PC-9 (cell line): ENCODE measurements around the gene GOLGA1. TPM values are rescaled to one million over a fixed set of nuclear protein-coding genes. Genes with fewer than 3 reads are reported as not detected.

ENCODE experiments used
- BruUV-seq: library from RNA; stranded (reverse); fragments of 400-500 nt; replicated peaks from 2 replicates; lab custom pipeline; 2021; lab: Mats Ljungman, UMichigan
- CTCF ChIA-PET: fragments of 300-600 bp; sonication (Branson Sonifier 250); formaldehyde crosslinking; loops from one replicate; lab custom pipeline; 2022; ENCODE audit warnings: antibody characterized with exemption; lab: Charles Lee
- POLR2A ChIA-PET: fragments of 300-600 bp; sonication (Branson Sonifier 250); formaldehyde crosslinking; loops from one replicate; lab custom pipeline; 2022; ENCODE audit warnings: antibody characterized with exemption; ENCODE audit not compliant: unreplicated experiment; lab: Charles Lee
- DNase-seq, 2 experiments: peaks; one replicate each; pipeline versions ENCODE4 v3.0.0 to v3.0.0-alpha.2; 2015 to 2022; ENCODE audit warnings: mixed read lengths in 1 of 2
- H2AFZ ChIP-seq: fragments of 200-600 bp; sonication (generic); 2 replicates; pipeline ENCODE4 v1.8.1; 2017; ENCODE audit warnings: antibody characterized with exemption
- H3F3A ChIP-seq: fragments of 200-600 bp; sonication (generic); 2 replicates; pipeline ENCODE4 v1.8.1; 2017; ENCODE audit warnings: antibody characterized with exemption, mild to moderate bottlenecking, low read depth; ENCODE audit not compliant: insufficient read depth
- H3K27ac ChIP-seq: fragments of 200-600 bp; sonication (generic); 2 replicates; pipeline ENCODE4 v1.6.1; 2016; ENCODE audit warnings: mixed run types
- H3K27me3 ChIP-seq: fragments of 200-600 bp; sonication (generic); 2 replicates; pipeline ENCODE4 v1.6.1; 2016; ENCODE audit warnings: low read depth, mixed run types; ENCODE audit not compliant: insufficient read depth
- H3K36me3 ChIP-seq: fragments of 200-600 bp; sonication (generic); 2 replicates; pipeline ENCODE4 v1.6.1; 2016; ENCODE audit warnings: low read depth, mixed run types
- H3K4me1 ChIP-seq: fragments of 200-600 bp; sonication (generic); replicated peaks from 2 replicates; pipeline ENCODE4 v1.6.1; 2016; ENCODE audit warnings: mixed run types; ENCODE audit not compliant: insufficient read depth
- H3K4me2 ChIP-seq: fragments of 200-600 bp; sonication (generic); 2 replicates; pipeline ENCODE4 v1.6.1; 2017; ENCODE audit warnings: mixed run types
- H3K4me3 ChIP-seq: fragments of 200-600 bp; sonication (generic); 2 replicates; pipeline ENCODE4 v1.6.1; 2016; ENCODE audit warnings: mixed run types
- H3K79me2 ChIP-seq: fragments of 200-600 bp; sonication (generic); 2 replicates; pipeline ENCODE4 v1.6.1; 2017; ENCODE audit warnings: low read depth, mixed run types
- H3K9me2 ChIP-seq: fragments of 200-600 bp; sonication (generic); 2 replicates; pipeline ENCODE4 v1.8.1; 2017; ENCODE audit warnings: mild to moderate bottlenecking; ENCODE audit not compliant: insufficient read depth
- H3K9me3 ChIP-seq: fragments of 200-600 bp; sonication (generic); 2 replicates; pipeline ENCODE4 v1.8.1; 2016; ENCODE audit warnings: low read depth; ENCODE audit not compliant: insufficient read depth
- H4K20me1 ChIP-seq: fragments of 200-600 bp; sonication (generic); 2 replicates; pipeline ENCODE4 v1.8.1; 2017; ENCODE audit not compliant: insufficient read depth
- EZH2 ChIP-seq: fragments of 200-600 bp; sonication (generic); IDR thresholded peaks from 2 replicates; pipeline ENCODE4 v1.8.0; 2017; ENCODE audit warnings: antibody characterized with exemption, low read depth
- intact Hi-C: fragments of 100-400 bp; cut with micrococcal nuclease; formaldehyde crosslinking; loops from one replicate; pipeline ENCODE4 v1.10.0; 2022; ENCODE audit not compliant: unreplicated experiment
- total RNA-seq: library from RNA; stranded (reverse); gene quantifications from 2 replicates; pipeline ENCODE4 v1.2.3, GENCODE V29; 2021
- TF ChIP-seq, protein P1 (sequence below): fragments of 200-600 bp; sonication (generic); conservative IDR thresholded peaks from 2 replicates; pipeline ENCODE4 v1.6.1; 2017; ENCODE audit warnings: mixed run types, antibody characterized with exemption, mild to moderate bottlenecking, moderate library complexity

The GOLGA1 gene
- total RNA-seq, 1 experiment from 2014 or later = 23.0 TPM

DNA sequence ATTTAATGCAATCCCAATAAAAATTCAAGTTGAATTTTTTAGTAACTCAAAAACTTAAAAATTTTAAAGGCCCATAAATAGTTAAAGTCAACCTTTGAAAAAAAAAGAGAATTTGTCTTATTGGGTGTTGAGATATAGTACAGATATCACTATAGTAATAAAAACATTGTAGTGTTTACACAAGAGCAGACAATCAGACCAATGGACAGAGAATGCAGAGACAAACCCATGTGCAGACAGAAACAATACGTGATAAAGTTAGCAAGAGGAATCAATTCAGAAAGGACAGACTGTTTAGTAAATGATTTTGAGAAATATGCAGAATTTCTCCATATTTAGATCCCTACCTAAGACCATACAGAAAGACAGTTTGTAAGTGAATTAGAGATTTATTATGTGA, 33.9 kb downstream of the GOLGA1 start:
- intact Hi-C loops = no loop called here
- no peak for DNase-seq
- Histone ChIP-seq H3K4me1 (no peaks in the 10 kb centered on the region), H4K20me1 (no peaks in the 10 kb centered on the region), H3K27me3 (no peaks in the 10 kb centered on the region), H3K36me3 (no peaks in the 10 kb centered on the region), H3K9me3 (no peaks in the 10 kb centered on the region), H3K4me2 (no peak overlapping the region), H3K79me2 (no peaks in the 10 kb centered on the region), H2AFZ (no peak overlapping the region), H3K4me3 (no peak overlapping the region), H3K9me2 (no peaks in the 10 kb centered on the region), H3K27ac (no peak overlapping the region), H3F3A (0 out of 2 replicates have a peak, but pooled peaks cover 3% of the 10 kb centered on the region)
- ChIA-PET CTCF (no interaction called here), POLR2A (no interaction called here)
- TF ChIP-seq, protein P1, sequence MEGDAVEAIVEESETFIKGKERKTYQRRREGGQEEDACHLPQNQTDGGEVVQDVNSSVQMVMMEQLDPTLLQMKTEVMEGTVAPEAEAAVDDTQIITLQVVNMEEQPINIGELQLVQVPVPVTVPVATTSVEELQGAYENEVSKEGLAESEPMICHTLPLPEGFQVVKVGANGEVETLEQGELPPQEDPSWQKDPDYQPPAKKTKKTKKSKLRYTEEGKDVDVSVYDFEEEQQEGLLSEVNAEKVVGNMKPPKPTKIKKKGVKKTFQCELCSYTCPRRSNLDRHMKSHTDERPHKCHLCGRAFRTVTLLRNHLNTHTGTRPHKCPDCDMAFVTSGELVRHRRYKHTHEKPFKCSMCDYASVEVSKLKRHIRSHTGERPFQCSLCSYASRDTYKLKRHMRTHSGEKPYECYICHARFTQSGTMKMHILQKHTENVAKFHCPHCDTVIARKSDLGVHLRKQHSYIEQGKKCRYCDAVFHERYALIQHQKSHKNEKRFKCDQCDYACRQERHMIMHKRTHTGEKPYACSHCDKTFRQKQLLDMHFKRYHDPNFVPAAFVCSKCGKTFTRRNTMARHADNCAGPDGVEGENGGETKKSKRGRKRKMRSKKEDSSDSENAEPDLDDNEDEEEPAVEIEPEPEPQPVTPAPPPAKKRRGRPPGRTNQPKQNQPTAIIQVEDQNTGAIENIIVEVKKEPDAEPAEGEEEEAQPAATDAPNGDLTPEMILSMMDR = no peak
- TF ChIP-seq EZH2 = no peak
- BruUV-seq = no TSS peak

DNA sequence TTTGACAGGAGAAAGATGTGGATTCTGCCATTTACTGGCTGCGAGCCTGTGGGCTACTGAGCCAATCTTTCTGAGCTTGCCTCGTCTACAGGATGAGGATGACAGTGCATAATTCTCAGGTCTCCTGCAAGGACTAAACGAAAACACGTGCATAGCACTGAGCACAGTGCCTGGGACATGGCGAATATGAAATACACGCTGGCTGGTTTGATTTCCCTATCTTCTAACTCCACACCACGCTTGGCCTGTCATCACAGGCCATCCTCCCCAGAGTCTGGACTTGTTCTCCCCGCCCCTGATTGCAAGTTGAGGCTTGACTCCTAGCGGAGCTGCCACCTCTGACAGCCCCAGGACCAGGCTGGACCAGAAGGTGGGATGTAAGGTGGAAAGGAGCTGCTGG, 41.0 kb downstream of the GOLGA1 start:
- no peak overlapping the region for H2AFZ ChIP-seq
- no peaks in the 10 kb centered on the region for H3K9me2 ChIP-seq
- no peaks in the 10 kb centered on the region for H3K27me3 ChIP-seq
- 0 out of 2 replicates have a peak, but pooled peaks cover 5% of the 10 kb centered on the region for H3K36me3 ChIP-seq
- no peaks in the 10 kb centered on the region for H3F3A ChIP-seq
- POLR2A ChIA-PET = no interaction called here
- H3K4me3 ChIP-seq = no peak overlapping the region
- intact Hi-C loops = loop anchor here (5.0 kb wide), 1 partner anchor 242 kb away; the partner anchor contains the start of gene SCAI
- DNase-seq = no peak
- H3K9me3 ChIP-seq = no peaks in the 10 kb centered on the region
- no peak overlapping the region for H3K27ac ChIP-seq
- no peaks in the 10 kb centered on the region for H3K4me1 ChIP-seq
- TF ChIP-seq, protein P1 = no peak
- no peak for TF ChIP-seq EZH2
- no TSS peak for BruUV-seq
- CTCF ChIA-PET = no interaction called here
- no peaks in the 10 kb centered on the region for H4K20me1 ChIP-seq
- no peak overlapping the region for H3K4me2 ChIP-seq
- no peaks in the 10 kb centered on the region for H3K79me2 ChIP-seq

- BruUV-seq = no TSS peak
- POLR2A ChIA-PET = no interaction called here
Measured at GRCh38 chr9:124897570-124898460, 43.1 kb downstream of the GOLGA1 start.

More at GRCh38 chr9:124897570-124898460, 43.1 kb downstream of the GOLGA1 start:
- no peak for TF ChIP-seq EZH2
- H3F3A ChIP-seq = no peaks in the 10 kb centered on the region
- H3K9me3 ChIP-seq = no peaks in the 10 kb centered on the region
- intact Hi-C loops = loop anchor here (5.0 kb wide), 1 partner anchor 244 kb away; the partner anchor contains the start of gene SCAI
- no peak overlapping the region for H2AFZ ChIP-seq
- H3K4me2 ChIP-seq = no peak overlapping the region
- DNase-seq = no peak
- H3K4me1 ChIP-seq = no peaks in the 10 kb centered on the region
- H3K27ac ChIP-seq = no peak overlapping the region
- H3K9me2 ChIP-seq = no peaks in the 10 kb centered on the region
- no peaks in the 10 kb centered on the region for H3K27me3 ChIP-seq
- no peak overlapping the region for H3K4me3 ChIP-seq
- CTCF ChIA-PET = no interaction called here
- no peaks in the 10 kb centered on the region for H3K79me2 ChIP-seq
- H3K36me3 ChIP-seq = 0 out of 2 replicates have a peak, but pooled peaks cover 5% of the 10 kb centered on the region
- no peaks in the 10 kb centered on the region for H4K20me1 ChIP-seq
